SH-SY5Y (cell line): ENCODE measurements around the gene DESI2.

ENCODE experiments used
- GATA2 ChIP-seq: IDR thresholded peaks from 2 replicates; pipeline ENCODE4 v1.6.1; 2011; ENCODE audit warnings: mild to moderate bottlenecking, low read depth, low read length
- GATA3 ChIP-seq: IDR thresholded peaks from 2 replicates; pipeline ENCODE4 v1.6.1; 2011; ENCODE audit warnings: low read depth, mild to moderate bottlenecking, low read length, moderate library complexity

Gene DESI2

GRCh38 chr1:244727871-244728474 is 75.0 kb downstream of the DESI2 start:
- no peak for TF ChIP-seq GATA3
- no peak for TF ChIP-seq GATA2

GRCh38 chr1:244730153-244730933 is 77.4 kb downstream of the DESI2 start:
- TF ChIP-seq GATA2 (no peak), GATA3 (no peak)

GRCh38 chr1:244730934-244731434 is 78.1 kb downstream of the DESI2 start:
- TF ChIP-seq GATA3 (no peak), GATA2 (no peak)

- no peak for TF ChIP-seq GATA2
Observed at GRCh38 chr1:244731651-244732050, 78.7 kb downstream of the DESI2 start.

- TF ChIP-seq GATA2 (no peak), GATA3 (no peak)
Observed at GRCh38 chr1:244732851-244733450, 80.0 kb downstream of the DESI2 start.

- TF ChIP-seq GATA2 (no peak), GATA3 (no peak)
Observed at GRCh38 chr1:244735404-244735803, 82.5 kb downstream of the DESI2 start.

- TF ChIP-seq GATA2, result no peak
- no peak for TF ChIP-seq GATA3
Observed at GRCh38 chr1:244735876-244736561, 83.1 kb downstream of the DESI2 start.

- TF ChIP-seq GATA2 (no peak), GATA3 (no peak)
Observed at GRCh38 chr1:244741692-244742091, 88.8 kb downstream of the DESI2 start.

- TF ChIP-seq GATA3, result no peak
- TF ChIP-seq GATA2, result no peak
Observed at GRCh38 chr1:244749230-244750016, 96.5 kb downstream of the DESI2 start.

GRCh38 chr1:244751271-244751895 is 98.5 kb downstream of the DESI2 start:
- TF ChIP-seq GATA2 (no peak), GATA3 (no peak)

GRCh38 chr1:244755673-244756072 is 102.7 kb downstream of the DESI2 start:
- TF ChIP-seq GATA3 (no peak), GATA2 (no peak)

GRCh38 chr1:244757091-244757939 is 104.4 kb downstream of the DESI2 start:
- TF ChIP-seq GATA3 (no peak), GATA2 (no peak)
